Vagina (tissue), 2 donors: ENCODE data around the gene VWF. TPM values are rescaled to one million over a fixed set of nuclear protein-coding genes. Genes with fewer than 3 reads are reported as not detected.

Source experiments
- DNase-seq, 2 donors: peaks; one replicate each; pipeline ENCODE4 v3.0.0-alpha.2; 2017; ENCODE audit errors: extremely low spot score in 2 of 2
- H3K27ac ChIP-seq: fragments of 200-600 bp; sonication (generic); one replicate; pipeline ENCODE4 v1.5.1; 2019
- H3K27me3 ChIP-seq: fragments of 200-600 bp; sonication (generic); one replicate; pipeline ENCODE4 v1.5.1; 2019
- H3K36me3 ChIP-seq, 2 donors: fragments of 200-600 bp; sonication (generic); one replicate each; pipeline ENCODE4 v1.5.1; 2017 to 2019
- H3K4me1 ChIP-seq: fragments of 200-600 bp; sonication (generic); one replicate; pipeline ENCODE4 v1.5.1; 2019
- H3K4me3 ChIP-seq, 2 donors: fragments of 200-600 bp; sonication (generic); 1 replicate in 1 of 2; 2 replicates in 1 of 2; pipeline ENCODE4 v1.5.1; 2016 to 2019
- H3K9me3 ChIP-seq: fragments of 200-600 bp; sonication (generic); one replicate; pipeline ENCODE4 v1.5.1; 2019
- POLR2A ChIP-seq, 2 donors: fragments of 450-650 bp; IDR thresholded peaks; one replicate each; pipeline ENCODE4 v1.6.1; 2017; ENCODE audit warnings: antibody characterized with exemption in 2 of 2, mild to moderate bottlenecking in 2 of 2, moderate library complexity in 2 of 2
- POLR2AphosphoS5 ChIP-seq, 2 donors: sonication (generic); formaldehyde crosslinking; IDR thresholded peaks; one replicate each; pipeline ENCODE4 v1.9.0; 2017; ENCODE audit warnings: antibody characterized with exemption in 2 of 2, mild to moderate bottlenecking in 2 of 2, low read depth in 1 of 2; ENCODE audit not compliant: insufficient read depth in 1 of 2
- intact Hi-C: fragments of 100-400 bp; cut with DNase I; formaldehyde crosslinking; loops from one replicate; pipeline ENCODE4 v1.15.1; 2023
- total RNA-seq: library from RNA; depleted of rRNA; stranded (reverse); fragments of >200 nt; gene quantifications from one replicate; pipeline ENCODE4 v1.2.3, GENCODE V29; 2016
- TF ChIP-seq, protein P1 (sequence below), 3 experiments: fragments of 450-650 bp in 2 of 3; fragments of 200-600 bp in 1 of 3; sonication (generic) in 1 of 3; IDR thresholded peaks; one replicate each; pipeline ENCODE4 v1.5.1; 2017 to 2019; ENCODE audit warnings: antibody characterized with exemption in 3 of 3, mild to moderate bottlenecking in 2 of 3, moderate library complexity in 2 of 3

The VWF gene
- total RNA-seq, 1 donor from 2014 or later, result 334 TPM

DNA sequence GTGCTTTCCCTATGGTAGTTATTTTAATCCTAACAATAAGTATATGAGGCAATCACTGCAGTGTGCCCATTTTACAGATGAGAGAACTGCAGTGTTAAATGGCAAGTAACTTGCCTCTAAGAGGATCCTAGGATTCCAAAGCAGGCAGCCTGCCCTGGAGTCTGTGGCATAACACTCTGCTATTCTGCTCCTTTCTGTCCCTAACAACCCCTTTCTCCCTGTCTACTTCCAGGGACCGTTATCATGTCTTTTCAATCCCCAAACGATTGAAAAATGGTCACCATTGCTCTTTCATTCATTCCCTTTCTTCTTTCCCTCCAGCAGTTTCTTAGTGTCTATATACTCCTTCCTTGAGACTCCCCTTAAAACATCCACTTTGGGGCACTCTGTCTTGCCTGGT lies 178.1 kb downstream of the VWF start:
- TF ChIP-seq, protein P1, sequence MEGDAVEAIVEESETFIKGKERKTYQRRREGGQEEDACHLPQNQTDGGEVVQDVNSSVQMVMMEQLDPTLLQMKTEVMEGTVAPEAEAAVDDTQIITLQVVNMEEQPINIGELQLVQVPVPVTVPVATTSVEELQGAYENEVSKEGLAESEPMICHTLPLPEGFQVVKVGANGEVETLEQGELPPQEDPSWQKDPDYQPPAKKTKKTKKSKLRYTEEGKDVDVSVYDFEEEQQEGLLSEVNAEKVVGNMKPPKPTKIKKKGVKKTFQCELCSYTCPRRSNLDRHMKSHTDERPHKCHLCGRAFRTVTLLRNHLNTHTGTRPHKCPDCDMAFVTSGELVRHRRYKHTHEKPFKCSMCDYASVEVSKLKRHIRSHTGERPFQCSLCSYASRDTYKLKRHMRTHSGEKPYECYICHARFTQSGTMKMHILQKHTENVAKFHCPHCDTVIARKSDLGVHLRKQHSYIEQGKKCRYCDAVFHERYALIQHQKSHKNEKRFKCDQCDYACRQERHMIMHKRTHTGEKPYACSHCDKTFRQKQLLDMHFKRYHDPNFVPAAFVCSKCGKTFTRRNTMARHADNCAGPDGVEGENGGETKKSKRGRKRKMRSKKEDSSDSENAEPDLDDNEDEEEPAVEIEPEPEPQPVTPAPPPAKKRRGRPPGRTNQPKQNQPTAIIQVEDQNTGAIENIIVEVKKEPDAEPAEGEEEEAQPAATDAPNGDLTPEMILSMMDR (IDR thresholded peaks at IDR 0.05), result no peak
- TF ChIP-seq POLR2A (IDR thresholded peaks at IDR 0.05) (no peak), POLR2AphosphoS5 (IDR thresholded peaks at IDR 0.05; ENCODE audit: insufficient read depth in 1 of 2, low read depth in 1 of 2) (no peak)
- H3K4me3 ChIP-seq, result no peak overlapping the region
- H3K4me1 ChIP-seq, result peaks cover 17% of the 10 kb centered on the region
- no peak overlapping the region for H3K27ac ChIP-seq
- H3K9me3 ChIP-seq, result no peaks in the 10 kb centered on the region
- no peaks in the 10 kb centered on the region for H3K27me3 ChIP-seq
- H3K36me3 ChIP-seq, result no peaks in the 10 kb centered on the region
- intact Hi-C loops, result no loop called here
- DNase-seq, result no peak

- no peak for DNase-seq
- no peaks in the 10 kb centered on the region for H3K9me3 ChIP-seq
- no peak for TF ChIP-seq POLR2AphosphoS5 (IDR thresholded peaks at IDR 0.05; ENCODE audit: insufficient read depth in 1 of 2, low read depth in 1 of 2)
- TF ChIP-seq, protein P1 (IDR thresholded peaks at IDR 0.05), result no peak
- no peak for TF ChIP-seq POLR2A (IDR thresholded peaks at IDR 0.05)
These were observed 179.1 kb downstream of the VWF start, which contains the start of gene ANO2 for GRCh38 chr12:5945071-5946008. ANO2 (minus strand) TSS chr12:5945259; CDS start chr12:5945217, 42 bp downstream.

GRCh38 chr12:5944688-5945070 lies 179.8 kb downstream of the VWF start:
- peak in 1 of 2 donors; percentile 61 for DNase-seq
- Histone ChIP-seq H3K4me1 (peaks cover 17% of the 10 kb centered on the region), H3K4me3 (peak overlapping the region; percentile 33 to 45), H3K27ac (no peak overlapping the region), H3K36me3 (no peaks in the 10 kb centered on the region), H3K27me3 (no peaks in the 10 kb centered on the region), H3K9me3 (no peaks in the 10 kb centered on the region)
- intact Hi-C loops, result no loop called here
- TF ChIP-seq POLR2AphosphoS5 (IDR thresholded peaks at IDR 0.05; ENCODE audit: insufficient read depth in 1 of 2, low read depth in 1 of 2) (no peak), POLR2A (IDR thresholded peaks at IDR 0.05) (no peak)
- TF ChIP-seq, protein P1 (IDR thresholded peaks at IDR 0.05), result no peak

More at GRCh38 chr12:5945071-5946008, 179.1 kb downstream of the VWF start, which contains the start of gene ANO2:
- no peak within 1 kb of the TSS for H3K27ac ChIP-seq
- no peaks in the 10 kb centered on the region for H3K27me3 ChIP-seq
- intact Hi-C loops, result no loop called here
- H3K36me3 ChIP-seq, result no peaks in the 10 kb centered on the region
- H3K4me1 ChIP-seq, result peaks cover 17% of the 10 kb centered on the region
- H3K4me3 ChIP-seq, result peak within 1 kb of the TSS; percentile 33 to 45

DNA sequence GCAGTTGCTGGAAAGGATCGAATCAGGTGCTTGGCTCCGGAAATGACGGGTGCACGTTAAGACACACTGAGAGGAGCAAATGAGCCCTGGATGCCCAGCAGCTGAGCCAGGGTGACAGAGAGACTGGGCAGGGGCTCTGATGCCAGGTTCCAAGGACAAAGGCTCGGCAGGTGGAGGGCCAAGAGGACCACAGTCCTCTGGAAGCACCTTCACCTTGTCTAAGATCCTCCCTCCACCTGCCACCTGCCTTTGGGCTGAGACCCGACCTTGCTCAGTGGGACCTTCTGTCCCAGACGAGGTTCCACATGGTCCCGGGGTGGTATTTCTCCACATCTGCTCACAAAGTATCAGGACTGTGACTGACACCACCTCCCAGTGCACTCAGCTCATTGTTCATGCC lies 180.4 kb downstream of the VWF start:
- Histone ChIP-seq H3K36me3 (no peaks in the 10 kb centered on the region), H3K4me1 (peaks cover 17% of the 10 kb centered on the region), H3K27me3 (no peaks in the 10 kb centered on the region), H3K9me3 (no peaks in the 10 kb centered on the region), H3K27ac (no peak overlapping the region), H3K4me3 (no peak overlapping the region)
- TF ChIP-seq, protein P1 (IDR thresholded peaks at IDR 0.05), result no peak
- TF ChIP-seq POLR2AphosphoS5 (IDR thresholded peaks at IDR 0.05; ENCODE audit: insufficient read depth in 1 of 2, low read depth in 1 of 2) (no peak), POLR2A (IDR thresholded peaks at IDR 0.05) (no peak)
- intact Hi-C loops, result no loop called here
- DNase-seq, result peak in 1 of 2 donors; percentile 31

DNA sequence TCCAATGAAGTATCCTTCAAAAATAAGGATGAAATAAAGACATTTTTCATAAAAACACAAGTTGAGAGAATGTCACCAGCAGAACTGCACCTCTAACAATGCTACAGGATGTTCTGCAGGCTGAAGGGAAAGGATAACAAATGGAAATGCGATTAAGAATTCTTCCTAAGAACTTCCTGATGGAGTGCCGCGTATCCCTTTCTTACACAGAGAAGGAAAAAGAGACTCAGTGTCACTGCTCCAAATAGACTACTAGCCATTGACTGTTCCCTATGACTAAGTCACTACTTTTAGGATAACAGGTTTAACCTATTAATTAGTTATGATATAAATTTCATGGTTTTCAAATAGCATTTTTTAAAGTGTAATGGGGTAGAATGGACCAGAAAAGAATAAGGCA lies 182.6 kb downstream of the VWF start:
- no peaks in the 10 kb centered on the region for H3K27me3 ChIP-seq

More for the DNA sequence above, 182.6 kb downstream of the VWF start:
- H3K9me3 ChIP-seq, result no peaks in the 10 kb centered on the region
- H3K4me1 ChIP-seq, result peaks cover 17% of the 10 kb centered on the region
- no peak for TF ChIP-seq POLR2A (IDR thresholded peaks at IDR 0.05)
- TF ChIP-seq, protein P1 (IDR thresholded peaks at IDR 0.05), result no peak
- no peak for TF ChIP-seq POLR2AphosphoS5 (IDR thresholded peaks at IDR 0.05; ENCODE audit: insufficient read depth in 1 of 2, low read depth in 1 of 2)
- intact Hi-C loops, result no loop called here
- no peak for DNase-seq
- H3K27ac ChIP-seq, result no peak overlapping the region
- no peak overlapping the region for H3K4me3 ChIP-seq
- H3K36me3 ChIP-seq, result no peaks in the 10 kb centered on the region
